CMK (cell line): ENCODE measurements around the gene MTX1.

Experiments
- DNase-seq: peaks from one replicate; pipeline ENCODE4 v3.0.0-alpha.2; 2010; ENCODE audit warnings: low read depth

Gene MTX1

DNA sequence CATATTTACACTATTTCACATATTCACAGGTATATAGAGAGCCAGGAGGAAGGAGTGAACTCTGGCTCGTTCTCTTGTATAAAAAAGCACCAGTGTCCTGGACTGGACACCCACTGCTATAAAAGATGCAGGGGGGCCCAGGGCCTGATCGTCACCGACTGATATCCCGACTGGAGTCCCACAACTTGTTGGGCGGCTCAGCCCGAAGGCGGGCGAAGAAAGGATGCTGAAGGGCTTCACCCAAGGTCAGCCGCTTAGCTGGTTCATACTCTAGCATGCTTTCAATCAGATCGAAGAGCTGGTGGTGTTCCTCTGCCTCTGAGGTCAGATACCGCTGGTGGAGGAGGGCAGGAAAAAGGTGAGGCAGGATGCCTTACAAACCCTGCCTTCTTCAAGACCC, 54.6 kb downstream of the MTX1 start:
- no peak for DNase-seq
